SU-DHL-6 (cell line): ENCODE results near the gene ZBTB8B.

Source experiments
- CTCF ChIP-seq: fragments of 200-600 bp; sonication (generic); IDR thresholded peaks from one replicate; pipeline ENCODE4 v1.5.1; 2017; ENCODE audit warnings: antibody characterized with exemption, mild to moderate bottlenecking, low read length, moderate library complexity; ENCODE audit not compliant: insufficient read depth, poor library complexity, severe bottlenecking
- EZH2phosphoT487 ChIP-seq: fragments of 200-600 bp; sonication (generic), shearing (Covaris generic); conservative IDR thresholded peaks from 2 replicates; pipeline ENCODE4 v1.6.1; 2018; ENCODE audit warnings: mild to moderate bottlenecking, antibody characterized with exemption, low read length, moderate library complexity, mixed read lengths

DNA sequence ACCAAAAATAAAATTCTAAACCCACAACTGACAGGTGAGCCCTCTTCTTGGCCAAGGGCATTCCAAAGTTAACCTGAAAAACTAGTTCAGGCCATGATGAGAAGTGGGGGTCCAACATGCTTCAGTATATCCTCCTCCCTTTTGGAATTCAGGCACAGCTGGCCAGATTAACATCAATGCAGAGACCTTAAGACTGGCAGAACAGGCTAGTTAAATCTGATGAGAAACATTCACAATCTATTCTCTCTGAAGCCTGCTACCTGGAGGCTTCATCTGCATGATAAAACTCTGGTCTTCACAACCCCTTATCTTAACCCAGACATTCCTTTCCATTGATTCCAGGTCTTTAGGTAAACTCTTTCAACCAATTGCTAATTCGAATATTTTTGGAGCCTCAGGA, 26.7 kb upstream of the ZBTB8B start:
- TF ChIP-seq CTCF (no peak), EZH2phosphoT487 (no peak)
